WI38 (cell line): ENCODE data around the gene MYL4.

Experiments used
- H3K4me3 ChIP-seq: 2 replicates; pipeline ENCODE4 v1.5.1; 2011; ENCODE audit warnings: low read depth, mild to moderate bottlenecking, control low read depth, low read length
- TF ChIP-seq, protein P1 (sequence below): IDR thresholded peaks from 2 replicates; pipeline ENCODE4 v1.5.1; 2012; ENCODE audit warnings: low read depth, mild to moderate bottlenecking, control low read depth, low read length

MYL4 gene

DNA sequence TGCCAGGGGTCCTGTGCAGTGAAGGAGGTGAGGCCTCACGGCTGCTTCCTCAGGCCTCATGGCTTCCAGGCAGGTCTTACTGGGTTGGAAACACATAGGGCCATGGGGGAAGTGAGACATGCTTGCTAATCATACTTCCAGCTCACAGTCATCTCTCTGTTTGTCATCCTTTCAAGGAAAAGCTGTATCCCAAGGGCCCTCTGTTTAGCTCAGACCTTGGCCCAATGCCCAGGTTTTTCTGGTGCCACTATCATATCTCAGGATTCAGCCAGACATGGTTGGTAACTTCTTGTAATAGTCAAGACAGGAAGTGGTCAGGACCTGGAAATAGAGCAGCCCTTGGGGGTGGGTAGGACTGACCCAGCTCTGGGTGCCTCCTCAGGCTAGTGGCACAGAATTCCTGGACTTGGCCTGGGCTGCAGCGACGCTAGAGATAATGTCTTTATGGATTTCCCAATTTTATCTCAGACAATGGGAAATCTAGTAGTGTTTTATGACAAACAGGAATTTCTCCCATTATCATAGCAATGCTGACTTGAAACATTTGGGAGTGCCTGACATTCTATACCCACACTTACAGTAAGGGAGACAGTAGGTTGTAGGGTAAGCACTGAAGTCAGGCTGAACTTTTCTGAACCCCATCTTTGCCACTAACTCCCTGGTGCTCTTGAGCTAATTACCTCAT is 31.0 kb downstream of the MYL4 start:
- no peak overlapping the region for H3K4me3 ChIP-seq
- TF ChIP-seq, protein P1, sequence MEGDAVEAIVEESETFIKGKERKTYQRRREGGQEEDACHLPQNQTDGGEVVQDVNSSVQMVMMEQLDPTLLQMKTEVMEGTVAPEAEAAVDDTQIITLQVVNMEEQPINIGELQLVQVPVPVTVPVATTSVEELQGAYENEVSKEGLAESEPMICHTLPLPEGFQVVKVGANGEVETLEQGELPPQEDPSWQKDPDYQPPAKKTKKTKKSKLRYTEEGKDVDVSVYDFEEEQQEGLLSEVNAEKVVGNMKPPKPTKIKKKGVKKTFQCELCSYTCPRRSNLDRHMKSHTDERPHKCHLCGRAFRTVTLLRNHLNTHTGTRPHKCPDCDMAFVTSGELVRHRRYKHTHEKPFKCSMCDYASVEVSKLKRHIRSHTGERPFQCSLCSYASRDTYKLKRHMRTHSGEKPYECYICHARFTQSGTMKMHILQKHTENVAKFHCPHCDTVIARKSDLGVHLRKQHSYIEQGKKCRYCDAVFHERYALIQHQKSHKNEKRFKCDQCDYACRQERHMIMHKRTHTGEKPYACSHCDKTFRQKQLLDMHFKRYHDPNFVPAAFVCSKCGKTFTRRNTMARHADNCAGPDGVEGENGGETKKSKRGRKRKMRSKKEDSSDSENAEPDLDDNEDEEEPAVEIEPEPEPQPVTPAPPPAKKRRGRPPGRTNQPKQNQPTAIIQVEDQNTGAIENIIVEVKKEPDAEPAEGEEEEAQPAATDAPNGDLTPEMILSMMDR, result no peak

DNA sequence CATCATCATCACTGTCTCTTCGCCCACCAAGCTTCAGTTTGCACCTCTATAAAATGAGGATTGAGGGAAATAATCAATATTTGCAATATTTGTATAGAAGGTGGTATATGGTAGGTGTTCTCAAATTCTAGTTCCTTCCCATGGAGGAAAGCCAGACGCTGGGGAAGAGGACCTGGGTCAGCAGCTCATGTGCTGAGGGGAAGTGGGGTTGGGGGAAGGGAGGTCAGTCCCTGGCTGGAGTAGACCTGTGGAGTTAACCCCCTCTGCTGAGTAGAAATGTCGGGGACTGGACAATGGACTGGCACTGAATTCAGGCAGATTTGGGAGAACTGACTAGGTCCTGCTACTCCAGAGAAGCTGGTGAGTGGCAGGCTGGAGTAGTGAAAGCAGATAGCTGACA is 31.7 kb downstream of the MYL4 start:
- TF ChIP-seq, protein P1, result no peak
- H3K4me3 ChIP-seq, result no peak overlapping the region

DNA sequence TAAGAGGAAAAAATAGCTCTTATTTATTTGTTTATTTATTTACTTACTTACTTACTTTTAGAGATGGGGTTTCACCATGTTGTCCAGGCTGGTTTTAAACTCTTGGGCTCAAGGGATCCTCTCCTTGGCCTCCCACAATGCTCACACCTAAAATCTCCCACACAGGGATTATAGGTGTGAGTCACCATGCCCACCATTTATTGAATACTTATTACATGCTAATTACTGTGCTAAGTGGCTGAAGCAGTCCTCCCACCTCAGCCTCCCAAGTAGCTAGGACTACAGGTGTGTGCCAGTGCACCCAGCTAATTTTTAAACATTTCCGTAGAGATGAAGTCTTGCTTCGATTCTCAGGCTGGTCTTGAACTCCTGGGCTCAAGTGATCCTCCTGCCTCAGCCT is 33.5 kb downstream of the MYL4 start:
- TF ChIP-seq, protein P1, result no peak

DNA sequence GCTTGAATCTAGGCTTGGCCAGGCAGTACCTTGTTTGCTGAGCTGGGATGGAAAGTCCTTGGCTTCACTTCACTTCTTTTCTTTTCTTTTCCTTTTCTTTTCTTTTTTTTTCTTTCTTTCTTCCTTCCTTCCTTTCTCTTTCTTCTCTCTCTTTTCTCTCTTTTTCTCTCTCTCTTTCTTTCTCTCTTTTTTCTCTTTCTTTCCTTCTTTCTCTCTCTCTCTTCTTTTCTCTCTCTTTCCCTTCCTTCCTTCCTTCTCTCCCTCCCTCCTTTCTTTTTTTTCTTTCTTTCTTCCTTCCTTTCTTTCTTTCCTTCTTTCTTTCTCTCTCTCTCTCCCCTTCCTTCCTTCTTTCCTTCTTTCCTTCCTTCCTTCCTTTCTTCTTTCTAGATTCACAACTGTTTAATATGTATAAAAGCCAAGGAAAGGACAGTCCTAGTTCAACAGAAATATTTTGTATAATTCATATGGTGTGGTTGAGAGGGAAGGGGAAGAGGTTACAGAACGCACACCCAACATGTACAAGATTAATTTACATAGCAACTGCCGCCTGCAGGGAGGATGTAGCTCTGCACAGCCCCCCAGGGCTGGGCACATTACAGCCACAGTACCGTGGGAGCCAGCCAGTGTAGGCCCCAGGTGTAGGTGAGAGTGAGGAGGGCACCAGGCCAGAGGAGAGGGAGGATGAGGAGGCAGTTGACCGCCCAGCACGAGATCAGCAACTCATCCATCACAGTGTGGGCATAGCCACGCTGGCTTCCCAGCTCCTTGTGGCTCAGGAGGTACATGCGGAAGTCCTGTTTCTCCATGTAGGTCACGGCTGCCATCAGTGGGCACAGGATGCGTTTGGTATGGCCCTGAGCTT is 34.8 kb downstream of the MYL4 start:
- H3K4me3 ChIP-seq, result no peak overlapping the region
- TF ChIP-seq, protein P1, result no peak

More for the DNA sequence above, 33.5 kb downstream of the MYL4 start:
- H3K4me3 ChIP-seq, result no peak overlapping the region

DNA sequence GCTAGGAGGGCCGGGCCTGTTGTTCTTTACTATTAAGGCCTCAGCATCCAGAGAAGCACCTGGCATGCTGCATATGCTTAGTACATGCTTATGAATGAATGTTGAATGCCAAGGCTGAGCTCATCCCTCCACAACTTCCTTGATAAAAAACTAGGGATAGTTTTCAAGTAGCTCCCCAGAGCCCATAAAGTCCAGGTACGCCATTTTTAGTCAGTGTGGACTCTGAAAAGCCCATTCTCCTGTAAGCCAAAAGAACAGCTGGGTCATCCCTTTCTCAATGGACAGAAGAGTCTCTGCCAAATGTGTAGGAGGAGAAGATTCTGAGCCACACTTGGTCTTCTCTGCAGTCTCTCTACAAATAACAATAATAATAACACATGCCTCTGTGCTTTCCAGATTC is 35.5 kb downstream of the MYL4 start:
- TF ChIP-seq, protein P1, result no peak
- no peak overlapping the region for H3K4me3 ChIP-seq

DNA sequence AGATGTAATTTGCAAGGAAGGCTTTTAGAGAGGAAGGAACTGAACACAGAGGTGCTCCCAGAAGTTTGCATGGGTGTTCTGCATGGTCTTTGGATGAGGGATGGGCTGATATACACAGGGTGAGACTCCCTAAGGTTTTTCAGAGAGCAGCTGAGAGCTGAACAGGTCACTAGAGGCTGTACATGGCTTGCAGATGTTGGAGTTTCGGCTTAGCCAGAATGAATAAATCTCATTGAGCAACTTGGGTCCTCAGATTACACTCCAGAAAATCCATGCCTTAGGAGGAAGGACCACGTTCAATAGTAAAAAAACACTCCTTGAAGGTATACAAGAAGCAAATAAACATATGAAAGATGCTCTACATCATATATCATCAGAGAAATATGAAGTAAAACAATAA is 37.0 kb downstream of the MYL4 start:
- TF ChIP-seq, protein P1, result no peak

DNA sequence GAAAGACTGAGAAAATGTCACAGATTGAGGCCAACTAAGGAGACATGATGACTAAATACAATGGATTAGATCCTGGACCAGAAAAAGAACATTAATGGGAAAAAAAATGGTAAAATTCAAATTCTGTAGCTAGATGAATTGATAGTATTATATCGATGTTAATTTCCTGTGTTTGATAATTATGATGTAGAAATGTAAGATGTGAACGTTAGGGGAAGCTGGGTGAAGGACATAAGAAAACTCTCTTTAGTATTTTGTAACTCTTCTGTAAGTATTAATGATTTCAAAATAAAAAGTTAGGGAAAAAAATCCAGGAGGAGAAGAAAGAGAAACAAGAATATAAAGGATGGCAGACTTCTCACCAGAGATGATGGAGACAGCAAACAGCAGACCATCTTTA is 41.7 kb downstream of the MYL4 start:
- no peak overlapping the region for H3K4me3 ChIP-seq
- TF ChIP-seq, protein P1, result no peak

More for the DNA sequence above, 37.0 kb downstream of the MYL4 start:
- no peak overlapping the region for H3K4me3 ChIP-seq
